Measurements from ENCODE around the gene VAMP8.
"Not testable (repeated sequence)": the region's sequence is repeated elsewhere in the genome, so short reads cannot be mapped to it uniquely, and the experiment has no call there.

Gene VAMP8

GRCh38 chr2:85544254-85544691 lies 33.1 kb upstream of the VAMP8 start:
- H3K9ac ChIP-seq (ENCODE audit: low read length); H2AFZ ChIP-seq (ENCODE audit: insufficient read depth, low read length, poor library complexity); H4K8ac ChIP-seq (ENCODE audit: low read depth, low read length); H3K18ac ChIP-seq (ENCODE audit: low read length); H4K91ac ChIP-seq (ENCODE audit: low read depth, low read length); H3K4me2 ChIP-seq (ENCODE audit: low read length); H3K4me1 ChIP-seq (ENCODE audit: control insufficient read depth in 1 of 2, insufficient read depth in 2 of 2, low read length in 2 of 2); H2AK5ac ChIP-seq (ENCODE audit: low read length); H4K12ac ChIP-seq (ENCODE audit: low read depth, low read length); H3K27me3 ChIP-seq (ENCODE audit: insufficient read depth, low read length); H2BK12ac ChIP-seq (ENCODE audit: low read length); H3K9me3 ChIP-seq (ENCODE audit: insufficient read depth, low read depth, low read length); H2BK5ac ChIP-seq (ENCODE audit: low read depth, low read length, poor library complexity); H2BK120ac ChIP-seq (ENCODE audit: insufficient read depth, low read length, poor library complexity); H3K23ac ChIP-seq (ENCODE audit: low read length); H3K79me1 ChIP-seq (ENCODE audit: low read length); H3K4ac ChIP-seq (ENCODE audit: low read depth, low read length); DNase-seq; H3K14ac ChIP-seq (ENCODE audit: low read length); H3K4me3 ChIP-seq (ENCODE audit: low read depth, low read length); H3K27ac ChIP-seq (ENCODE audit: low read depth, low read length): not testable (repeated sequence)
- no CpG with 5 or more reads among the region's 3 CpGs for WGBS (ENCODE audit: extremely low coverage, insufficient coverage, insufficient read length)
- peaks cover 14 to 48% of the 10 kb centered on the region in 2 experiments for H3K36me3 ChIP-seq (ENCODE audit: control insufficient read depth in 1 of 2, insufficient read depth in 2 of 2, low read length in 2 of 2)
- peaks cover 11% of the 10 kb centered on the region for H3K79me2 ChIP-seq (ENCODE audit: control insufficient read depth, insufficient read depth, low read length, poor library complexity)

GRCh38 chr2:85544915-85545779 lies 32.2 kb upstream of the VAMP8 start:
- H4K8ac ChIP-seq (ENCODE audit: low read depth, low read length); H3K9ac ChIP-seq (ENCODE audit: low read length); H3K79me2 ChIP-seq (ENCODE audit: control insufficient read depth, insufficient read depth, low read length, poor library complexity); H3K14ac ChIP-seq (ENCODE audit: low read length); H3K9me3 ChIP-seq (ENCODE audit: insufficient read depth, low read depth, low read length); H3K18ac ChIP-seq (ENCODE audit: low read length); H2AFZ ChIP-seq (ENCODE audit: insufficient read depth, low read length, poor library complexity); H2BK12ac ChIP-seq (ENCODE audit: low read length); H3K23ac ChIP-seq (ENCODE audit: low read length); H4K91ac ChIP-seq (ENCODE audit: low read depth, low read length); H2AK5ac ChIP-seq (ENCODE audit: low read length); H3K79me1 ChIP-seq (ENCODE audit: low read length); H2BK5ac ChIP-seq (ENCODE audit: low read depth, low read length, poor library complexity); H4K12ac ChIP-seq (ENCODE audit: low read depth, low read length); H3K27me3 ChIP-seq (ENCODE audit: insufficient read depth, low read length); H3K4ac ChIP-seq (ENCODE audit: low read depth, low read length); H2BK120ac ChIP-seq (ENCODE audit: insufficient read depth, low read length, poor library complexity); H3K4me3 ChIP-seq (ENCODE audit: low read depth, low read length); H3K4me2 ChIP-seq (ENCODE audit: low read length); H3K27ac ChIP-seq (ENCODE audit: low read depth, low read length); H3K4me1 ChIP-seq (ENCODE audit: control insufficient read depth in 1 of 2, insufficient read depth in 2 of 2, low read length in 2 of 2): not testable (repeated sequence)
- peak in 1 of 2 donors; percentile 7 for DNase-seq
- no CpG with 5 or more reads among the region's 5 CpGs for WGBS (ENCODE audit: extremely low coverage, insufficient coverage, insufficient read length)
- peaks cover 14 to 52% of the 10 kb centered on the region in 2 experiments for H3K36me3 ChIP-seq (ENCODE audit: control insufficient read depth in 1 of 2, insufficient read depth in 2 of 2, low read length in 2 of 2)

- no peak overlapping the region for H3K4ac ChIP-seq (ENCODE audit: low read depth, low read length)
- H2BK120ac ChIP-seq (ENCODE audit: insufficient read depth, low read length, poor library complexity) = no peak overlapping the region
- H3K79me1 ChIP-seq (ENCODE audit: low read length) = no peaks in the 10 kb centered on the region
- H2AFZ ChIP-seq (ENCODE audit: insufficient read depth, low read length, poor library complexity) = no peak overlapping the region
- no peak overlapping the region for H4K12ac ChIP-seq (ENCODE audit: low read depth, low read length)
- H3K9ac ChIP-seq (ENCODE audit: low read length) = no peak overlapping the region
- WGBS (ENCODE audit: extremely low coverage, insufficient coverage, insufficient read length) = no CpG with 5 or more reads among the region's 5 CpGs
- H2BK12ac ChIP-seq (ENCODE audit: low read length) = no peak overlapping the region
- DNase-seq = peak in 1 of 2 donors; percentile 12
- no peaks in the 10 kb centered on the region for H3K4me1 ChIP-seq (ENCODE audit: control insufficient read depth in 1 of 2, insufficient read depth in 2 of 2, low read length in 2 of 2)
- H3K9me3 ChIP-seq (ENCODE audit: insufficient read depth, low read depth, low read length) = no peaks in the 10 kb centered on the region
- no peaks in the 10 kb centered on the region for H3K27me3 ChIP-seq (ENCODE audit: insufficient read depth, low read length)
- no peak overlapping the region for H3K4me2 ChIP-seq (ENCODE audit: low read length)
- no peaks in the 10 kb centered on the region for H3K79me2 ChIP-seq (ENCODE audit: control insufficient read depth, insufficient read depth, low read length, poor library complexity)
- no peak overlapping the region for H3K4me3 ChIP-seq (ENCODE audit: low read depth, low read length)
- H4K91ac ChIP-seq (ENCODE audit: low read depth, low read length) = no peak overlapping the region
- peaks cover 17 to 59% of the 10 kb centered on the region in 2 experiments for H3K36me3 ChIP-seq (ENCODE audit: control insufficient read depth in 1 of 2, insufficient read depth in 2 of 2, low read length in 2 of 2)
- H4K8ac ChIP-seq (ENCODE audit: low read depth, low read length) = no peak overlapping the region
- no peak overlapping the region for H2AK5ac ChIP-seq (ENCODE audit: low read length)
- no peak overlapping the region for H3K27ac ChIP-seq (ENCODE audit: low read depth, low read length)
- no peak overlapping the region for H3K18ac ChIP-seq (ENCODE audit: low read length)
- H3K14ac ChIP-seq (ENCODE audit: low read length) = no peak overlapping the region
- no peak overlapping the region for H3K23ac ChIP-seq (ENCODE audit: low read length)
- H2BK5ac ChIP-seq (ENCODE audit: low read depth, low read length, poor library complexity) = no peak overlapping the region
Measured at GRCh38 chr2:85545780-85546240, 31.6 kb upstream of the VAMP8 start.

GRCh38 chr2:85547089-85547858 lies 30.1 kb upstream of the VAMP8 start:
- no peak overlapping the region for H2BK120ac ChIP-seq (ENCODE audit: insufficient read depth, low read length, poor library complexity)
- no peak overlapping the region for H4K12ac ChIP-seq (ENCODE audit: low read depth, low read length)
- H3K4me1 ChIP-seq (ENCODE audit: control insufficient read depth in 1 of 2, insufficient read depth in 2 of 2, low read length in 2 of 2) = no peaks in the 10 kb centered on the region
- H3K14ac ChIP-seq (ENCODE audit: low read length) = no peak overlapping the region
- no peaks in the 10 kb centered on the region for H3K9me3 ChIP-seq (ENCODE audit: insufficient read depth, low read depth, low read length)
- no peak overlapping the region for H3K4ac ChIP-seq (ENCODE audit: low read depth, low read length)
- no peak overlapping the region for H3K4me3 ChIP-seq (ENCODE audit: low read depth, low read length)
- no peak overlapping the region for H4K91ac ChIP-seq (ENCODE audit: low read depth, low read length)
- H3K36me3 ChIP-seq (ENCODE audit: control insufficient read depth in 1 of 2, insufficient read depth in 2 of 2, low read length in 2 of 2) = peaks cover 23 to 62% of the 10 kb centered on the region in 2 experiments
- no peaks in the 10 kb centered on the region for H3K79me2 ChIP-seq (ENCODE audit: control insufficient read depth, insufficient read depth, low read length, poor library complexity)
- H2AK5ac ChIP-seq (ENCODE audit: low read length) = no peak overlapping the region
- H3K18ac ChIP-seq (ENCODE audit: low read length) = no peak overlapping the region
- no peak overlapping the region for H3K4me2 ChIP-seq (ENCODE audit: low read length)
- no peaks in the 10 kb centered on the region for H3K27me3 ChIP-seq (ENCODE audit: insufficient read depth, low read length)
- DNase-seq = no peak
- H4K8ac ChIP-seq (ENCODE audit: low read depth, low read length) = no peak overlapping the region
- H2AFZ ChIP-seq (ENCODE audit: insufficient read depth, low read length, poor library complexity) = no peak overlapping the region
- no peaks in the 10 kb centered on the region for H3K79me1 ChIP-seq (ENCODE audit: low read length)
- no peak overlapping the region for H2BK12ac ChIP-seq (ENCODE audit: low read length)
- no peak overlapping the region for H3K27ac ChIP-seq (ENCODE audit: low read depth, low read length)
- H3K23ac ChIP-seq (ENCODE audit: low read length) = no peak overlapping the region
- H3K9ac ChIP-seq (ENCODE audit: low read length) = no peak overlapping the region
- H2BK5ac ChIP-seq (ENCODE audit: low read depth, low read length, poor library complexity) = no peak overlapping the region
- no CpG with 5 or more reads among the region's 1 CpG for WGBS (ENCODE audit: extremely low coverage, insufficient coverage, insufficient read length)
